ENCODE results near the gene NMB. TPM values are rescaled to one million over a fixed set of nuclear protein-coding genes. Genes with fewer than 3 reads are reported as not detected.

The NMB gene
- total and polyA plus RNA-seq, 2 of the 13 experiments (the other 11 are each of a cell fraction or from before 2014, with no cell fraction given): 10.4 to 25.4 TPM

DNA sequence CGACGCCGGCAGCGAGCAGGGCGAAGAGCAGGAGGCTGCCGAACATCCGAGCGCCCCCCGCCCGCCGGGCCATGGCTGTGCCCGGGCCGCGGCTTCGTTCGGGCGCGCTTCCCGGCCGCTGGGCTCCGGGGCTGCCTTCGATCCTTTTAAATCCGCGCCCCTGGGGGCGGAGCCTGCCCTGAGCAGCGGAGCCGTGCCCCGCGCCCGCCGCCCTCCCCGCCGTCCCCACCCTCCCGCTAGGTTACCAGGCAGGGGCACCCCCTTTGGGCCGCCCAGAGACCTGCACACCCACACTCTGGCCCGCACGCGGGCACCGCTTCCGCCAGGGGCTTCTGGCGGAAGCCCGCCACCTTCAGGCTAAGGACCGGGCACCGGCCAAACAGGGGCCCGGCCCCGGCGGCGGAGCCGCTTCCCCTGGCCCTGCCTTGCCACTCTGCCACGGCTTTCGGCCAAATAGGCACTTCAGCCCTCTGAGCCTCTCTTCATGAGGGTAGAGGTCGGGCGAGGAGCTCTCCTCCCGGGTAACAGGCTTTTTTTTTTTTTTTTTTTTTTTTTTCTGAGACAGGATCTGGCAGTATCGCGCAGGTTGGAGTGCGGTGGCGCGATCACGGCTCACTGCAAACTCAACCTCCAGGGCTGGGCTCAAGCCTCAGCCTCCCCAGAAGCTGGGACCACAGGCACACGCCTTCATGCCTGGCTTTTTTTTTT is at the start of gene NMB (continued):
- no peak; the same call in 1 of the 2 replicates for TF ChIP-seq GABPA (IDR thresholded peaks at IDR 0.05; ENCODE audit: low read depth, low read length)
- TF ChIP-seq GABPA (CRISPR knock-in tag; IDR thresholded peaks at IDR 0.05; ENCODE audit: low read depth): peak; percentile 64; the same call in 1 of the 2 replicates
- no peak for TF ChIP-seq ZNF720 (CRISPR knock-in tag; IDR thresholded peaks at IDR 0.05)
- TF ChIP-seq, protein P1, sequence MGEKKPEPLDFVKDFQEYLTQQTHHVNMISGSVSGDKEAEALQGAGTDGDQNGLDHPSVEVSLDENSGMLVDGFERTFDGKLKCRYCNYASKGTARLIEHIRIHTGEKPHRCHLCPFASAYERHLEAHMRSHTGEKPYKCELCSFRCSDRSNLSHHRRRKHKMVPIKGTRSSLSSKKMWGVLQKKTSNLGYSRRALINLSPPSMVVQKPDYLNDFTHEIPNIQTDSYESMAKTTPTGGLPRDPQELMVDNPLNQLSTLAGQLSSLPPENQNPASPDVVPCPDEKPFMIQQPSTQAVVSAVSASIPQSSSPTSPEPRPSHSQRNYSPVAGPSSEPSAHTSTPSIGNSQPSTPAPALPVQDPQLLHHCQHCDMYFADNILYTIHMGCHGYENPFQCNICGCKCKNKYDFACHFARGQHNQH (CRISPR knock-in tag; IDR thresholded peaks at IDR 0.05): peak; percentile 22; the same call in 1 of the 2 replicates
- TF ChIP-seq ZBTB10 (CRISPR knock-in tag; IDR thresholded peaks at IDR 0.05; ENCODE audit: borderline replicate concordance): peak; percentile 68
- TF ChIP-seq RCOR2 (CRISPR knock-in tag; IDR thresholded peaks at IDR 0.05): no peak
- peak; percentile 57 for TF ChIP-seq ZNF574 (CRISPR knock-in tag; IDR thresholded peaks at IDR 0.05)
- TF ChIP-seq, protein P2, sequence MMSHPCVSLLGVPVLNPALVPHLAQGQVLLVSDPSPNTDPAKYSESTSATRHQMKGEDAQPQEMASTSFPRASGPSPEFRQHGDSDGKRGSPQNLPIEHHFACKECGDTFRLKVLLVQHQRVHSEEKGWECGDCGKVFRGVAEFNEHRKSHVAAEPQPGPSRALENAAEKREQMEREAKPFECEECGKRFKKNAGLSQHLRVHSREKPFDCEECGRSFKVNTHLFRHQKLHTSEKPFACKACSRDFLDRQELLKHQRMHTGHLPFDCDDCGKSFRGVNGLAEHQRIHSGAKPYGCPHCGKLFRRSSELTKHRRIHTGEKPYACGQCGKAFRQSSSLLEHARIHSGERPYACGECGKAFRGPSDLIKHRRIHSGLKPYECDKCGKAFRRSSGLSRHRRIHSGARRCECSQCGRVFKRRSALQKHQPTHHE (CRISPR knock-in tag; IDR thresholded peaks at IDR 0.05; ENCODE audit: borderline replicate concordance): peak; percentile 51; the same call in 1 of the 2 replicates
- TF ChIP-seq, protein P3, sequence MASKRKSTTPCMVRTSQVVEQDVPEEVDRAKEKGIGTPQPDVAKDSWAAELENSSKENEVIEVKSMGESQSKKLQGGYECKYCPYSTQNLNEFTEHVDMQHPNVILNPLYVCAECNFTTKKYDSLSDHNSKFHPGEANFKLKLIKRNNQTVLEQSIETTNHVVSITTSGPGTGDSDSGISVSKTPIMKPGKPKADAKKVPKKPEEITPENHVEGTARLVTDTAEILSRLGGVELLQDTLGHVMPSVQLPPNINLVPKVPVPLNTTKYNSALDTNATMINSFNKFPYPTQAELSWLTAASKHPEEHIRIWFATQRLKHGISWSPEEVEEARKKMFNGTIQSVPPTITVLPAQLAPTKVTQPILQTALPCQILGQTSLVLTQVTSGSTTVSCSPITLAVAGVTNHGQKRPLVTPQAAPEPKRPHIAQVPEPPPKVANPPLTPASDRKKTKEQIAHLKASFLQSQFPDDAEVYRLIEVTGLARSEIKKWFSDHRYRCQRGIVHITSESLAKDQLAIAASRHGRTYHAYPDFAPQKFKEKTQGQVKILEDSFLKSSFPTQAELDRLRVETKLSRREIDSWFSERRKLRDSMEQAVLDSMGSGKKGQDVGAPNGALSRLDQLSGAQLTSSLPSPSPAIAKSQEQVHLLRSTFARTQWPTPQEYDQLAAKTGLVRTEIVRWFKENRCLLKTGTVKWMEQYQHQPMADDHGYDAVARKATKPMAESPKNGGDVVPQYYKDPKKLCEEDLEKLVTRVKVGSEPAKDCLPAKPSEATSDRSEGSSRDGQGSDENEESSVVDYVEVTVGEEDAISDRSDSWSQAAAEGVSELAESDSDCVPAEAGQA (IDR thresholded peaks at IDR 0.05; ENCODE audit: low read depth): no peak
- TF ChIP-seq, protein P3 (CRISPR knock-in tag; IDR thresholded peaks at IDR 0.05; ENCODE audit: borderline replicate concordance): no peak
- TF ChIP-seq HNRNPL (IDR thresholded peaks at IDR 0.05; ENCODE audit: low read depth, low read length): peak; percentile 95
- peak; percentile 44; the same call in 1 of the 2 replicates for TF ChIP-seq SIN3A (IDR thresholded peaks at IDR 0.05; ENCODE audit: borderline replicate concordance, low read depth, low read length)
- peak; percentile 50 for TF ChIP-seq DR1 (CRISPR knock-in tag; IDR thresholded peaks at IDR 0.05)
- TF ChIP-seq SP1 (IDR thresholded peaks at IDR 0.05): no peak
- no peak for TF ChIP-seq SP1 (CRISPR knock-in tag; IDR thresholded peaks at IDR 0.05)
